Ureter (tissue), 1 donor: ENCODE measurements around the gene RBMS1. TPM values are rescaled to one million over a fixed set of nuclear protein-coding genes. Genes with fewer than 3 reads are reported as not detected.

Experiments used
- DNase-seq: peaks from one replicate; pipeline ENCODE4 v3.0.0-alpha.2; 2020; ENCODE audit warnings: low spot score
- total RNA-seq: library from RNA; stranded (reverse); gene quantifications from one replicate; pipeline ENCODE4 v1.2.4, GENCODE V29; 2023
- donor health status: DM: yes; HTN: yes; CAD: no.

The RBMS1 gene
- total RNA-seq, 1 donor from 2014 or later = 137 TPM

DNA sequence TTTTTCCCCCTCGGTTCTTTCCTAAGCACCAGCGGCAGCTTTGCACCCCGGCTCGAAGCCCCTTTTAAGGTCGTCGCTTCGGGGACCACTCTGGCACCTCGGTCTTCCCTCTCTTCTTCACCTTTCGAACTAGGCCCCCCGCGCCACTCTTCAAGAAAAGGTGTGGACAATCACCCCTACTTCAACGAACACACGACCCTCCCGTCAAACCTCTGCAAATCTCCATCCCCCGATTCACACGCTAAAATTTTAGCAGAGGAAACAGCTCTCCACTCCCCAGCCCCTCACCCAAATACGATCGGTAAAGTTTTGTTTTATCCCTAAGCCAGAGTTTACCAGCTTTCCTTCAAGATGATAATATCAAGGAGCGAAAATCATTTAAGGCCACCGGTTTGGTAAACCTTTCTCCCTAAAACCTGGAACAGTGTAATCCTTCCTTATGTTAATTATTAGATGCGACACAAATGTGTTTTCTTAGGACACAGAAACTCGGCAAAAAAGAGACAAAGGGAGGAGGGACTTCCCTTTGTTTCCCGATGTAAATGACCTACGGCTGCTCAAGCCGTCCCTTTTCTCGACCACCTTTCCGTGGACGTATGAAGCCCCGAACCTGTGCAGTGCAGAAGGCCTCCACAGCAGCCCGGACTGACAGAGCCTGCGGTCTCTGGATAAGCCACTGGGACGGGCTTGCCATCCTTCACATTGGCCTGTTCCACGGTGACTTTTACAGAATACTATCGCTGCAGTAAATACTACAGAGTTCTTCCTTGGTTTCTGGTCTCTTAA is 85.2 kb downstream of the RBMS1 start:
- DNase-seq = peak; percentile 49

GRCh38 chr2:160407393-160408172 is 86.0 kb downstream of the RBMS1 start:
- DNase-seq = peak; percentile 51

DNA sequence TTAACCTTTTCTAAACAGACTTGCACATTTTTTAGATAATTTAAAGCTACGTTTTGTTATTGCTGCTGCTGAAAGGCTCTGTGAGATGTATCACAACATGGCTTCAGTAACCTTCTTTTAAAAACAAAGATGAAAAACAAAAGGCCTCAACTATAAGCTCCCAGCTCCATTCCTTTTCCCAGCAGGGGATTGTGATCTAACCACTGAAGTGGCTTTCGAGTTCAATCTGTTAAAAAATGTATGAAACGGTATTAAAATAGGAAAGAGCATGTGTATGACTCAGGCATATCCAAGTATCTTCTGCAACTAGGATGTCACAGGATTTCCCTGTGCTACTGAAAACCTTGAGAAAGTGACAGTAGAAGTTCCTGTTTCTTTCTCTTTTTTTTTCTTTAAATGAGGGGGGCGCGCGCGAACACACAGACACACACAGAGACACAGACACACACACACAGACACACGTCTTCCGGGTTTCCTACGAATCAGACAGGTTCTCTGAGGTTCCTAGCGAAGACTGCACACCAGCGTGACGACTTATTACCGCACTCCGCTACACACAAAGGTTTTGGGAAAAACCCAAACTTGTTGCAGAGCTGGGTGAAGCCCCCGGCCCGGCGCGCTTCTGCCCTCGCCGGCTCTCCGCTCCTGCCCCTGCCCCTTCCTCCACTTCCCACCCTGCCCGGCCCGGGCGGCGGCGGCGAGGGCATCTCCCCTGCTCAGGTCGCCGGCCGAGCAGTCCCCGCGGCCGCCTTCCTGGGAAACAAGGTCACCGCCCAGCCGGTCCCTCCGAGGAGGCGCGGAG is 86.8 kb downstream of the RBMS1 start:
- peak; percentile 60 for DNase-seq

GRCh38 chr2:160405077-160405867 is 88.3 kb downstream of the RBMS1 start:
- no peak for DNase-seq

DNA sequence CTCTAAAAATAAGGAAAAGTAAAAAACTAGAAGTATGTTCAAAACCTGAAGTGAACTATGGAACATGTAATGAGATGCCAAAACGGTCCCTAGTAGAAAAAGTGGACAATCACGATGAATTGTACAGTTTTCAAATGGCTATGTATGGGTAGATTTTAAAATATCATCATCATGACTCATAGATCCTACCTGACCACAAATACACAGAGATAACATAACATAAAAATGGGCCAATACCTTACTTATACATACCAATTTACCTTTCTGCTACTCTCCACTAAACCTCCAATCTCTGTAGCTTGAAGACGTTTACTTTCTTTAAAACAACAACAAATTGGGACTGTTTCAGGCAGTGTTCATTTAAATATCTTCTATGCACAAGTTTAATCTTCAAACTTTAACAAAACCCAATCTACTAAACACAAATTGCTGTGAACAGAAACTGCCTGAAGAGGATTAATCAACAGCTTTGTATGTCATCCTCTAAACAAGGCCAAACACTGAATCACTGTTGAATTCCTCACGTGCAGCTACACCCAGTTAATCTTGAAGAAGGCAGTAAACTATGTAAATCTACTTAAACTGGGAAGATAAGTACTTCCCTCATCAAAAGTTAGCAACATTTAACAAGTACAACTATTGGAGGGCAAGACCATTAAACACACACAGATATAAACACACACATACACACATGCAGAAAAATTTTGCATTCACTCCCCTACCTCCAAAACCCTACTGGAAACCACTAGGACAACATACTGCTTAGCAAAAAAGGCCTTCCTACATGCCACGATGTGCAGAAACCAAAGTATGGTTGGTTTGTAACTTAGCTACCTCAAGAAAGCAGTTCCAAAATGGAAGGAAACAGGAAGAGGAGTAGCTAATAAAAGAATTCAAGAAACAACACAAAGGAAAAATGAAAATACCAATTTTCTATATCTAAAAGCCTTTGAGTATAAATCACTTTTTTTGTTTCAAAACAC is 90.3 kb downstream of the RBMS1 start:
- DNase-seq = no peak

GRCh38 chr2:160402501-160402900 is 91.1 kb downstream of the RBMS1 start:
- DNase-seq = no peak

- DNase-seq = no peak
Measured at GRCh38 chr2:160401895-160402294, 91.7 kb downstream of the RBMS1 start.

- DNase-seq = no peak
Measured at GRCh38 chr2:160399880-160400279, 93.7 kb downstream of the RBMS1 start.

GRCh38 chr2:160397530-160397865 is 96.1 kb downstream of the RBMS1 start:
- DNase-seq = no peak

- DNase-seq = no peak
Measured at GRCh38 chr2:160394153-160394552, 99.5 kb downstream of the RBMS1 start.

DNA sequence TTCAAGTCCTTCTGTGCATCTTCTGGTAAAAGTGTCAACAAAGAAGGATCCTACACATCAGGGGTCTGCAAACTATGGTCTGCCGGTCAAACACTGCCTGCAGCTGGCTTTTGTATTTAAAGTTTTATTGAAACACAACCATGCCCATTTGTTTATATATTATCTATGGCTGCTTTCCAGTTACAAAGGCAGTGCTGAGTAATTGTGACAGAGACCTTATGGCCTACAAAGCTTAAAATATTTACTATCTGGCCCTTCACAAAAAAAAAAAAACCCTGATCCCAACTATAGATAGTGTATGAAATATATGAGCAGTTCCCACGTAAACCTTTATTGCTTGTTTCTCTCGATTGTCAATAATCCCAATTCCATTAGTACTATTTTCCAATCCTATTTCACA is 101.4 kb downstream of the RBMS1 start:
- DNase-seq = no peak

DNA sequence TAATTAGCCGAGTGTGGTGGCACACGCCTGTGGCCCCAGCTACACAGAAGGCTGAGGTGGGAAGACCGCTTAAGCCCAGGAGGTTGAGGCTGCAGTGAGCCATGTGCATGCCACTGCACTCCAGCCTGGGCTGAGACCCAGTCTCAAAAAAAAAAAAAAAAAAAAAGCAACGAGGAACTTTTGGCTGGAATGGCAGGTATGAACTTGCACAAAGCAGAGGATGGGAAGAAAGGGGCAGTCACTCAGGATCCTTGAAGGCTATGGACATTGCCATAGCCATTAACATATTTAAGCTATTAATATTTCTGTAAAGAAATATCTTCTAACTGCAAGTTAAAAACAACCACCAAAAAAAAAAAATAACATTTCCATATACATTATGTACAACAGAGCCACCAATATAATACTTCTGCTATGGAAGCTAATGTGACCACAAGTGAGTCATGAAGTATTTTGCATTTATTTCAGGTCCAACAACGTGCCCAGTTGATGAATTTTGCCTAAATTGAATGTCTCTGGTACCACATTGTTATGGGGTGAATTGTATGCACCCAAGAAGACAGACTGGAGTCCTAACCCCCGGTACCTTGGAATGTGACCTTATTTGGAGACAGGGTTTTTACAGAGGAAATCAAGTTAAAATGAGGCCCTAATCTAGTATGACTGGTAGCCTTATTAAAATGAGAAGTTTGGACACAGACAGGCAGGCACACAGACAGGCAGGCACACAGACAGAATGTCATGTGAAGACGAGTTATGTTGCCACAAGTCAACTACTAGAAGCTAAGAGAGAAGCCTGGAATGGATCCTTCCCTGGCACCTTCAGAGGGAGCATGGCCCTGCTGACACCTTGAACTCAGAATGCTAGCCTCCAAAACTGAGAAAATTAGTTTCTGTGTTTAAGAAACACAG is 102.8 kb downstream of the RBMS1 start:
- no peak for DNase-seq

- no peak for DNase-seq
Measured at GRCh38 chr2:160389875-160390274, 103.7 kb downstream of the RBMS1 start.

- no peak for DNase-seq
Measured at GRCh38 chr2:160388464-160389263, 104.9 kb downstream of the RBMS1 start.

GRCh38 chr2:160387558-160388262 is 105.9 kb downstream of the RBMS1 start:
- no peak for DNase-seq

DNA sequence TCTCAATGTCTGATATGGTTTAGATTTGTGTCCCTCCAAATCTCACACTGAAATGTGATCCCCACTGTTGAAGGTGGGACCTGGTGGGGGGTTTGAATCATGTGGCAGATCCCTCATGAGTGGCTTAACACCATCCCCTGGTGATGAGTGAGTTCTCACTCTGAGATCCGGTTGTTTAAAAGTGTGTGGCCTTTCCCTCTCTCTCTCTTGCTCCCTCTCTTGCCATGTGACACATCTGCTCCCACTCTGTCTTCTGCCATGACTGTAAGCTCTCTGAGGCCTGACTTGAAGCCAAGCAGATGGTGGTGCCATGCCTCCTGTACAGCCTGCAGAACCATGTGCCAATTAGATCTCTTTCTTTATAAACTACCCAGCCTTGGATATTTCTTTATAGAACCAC is 108.8 kb downstream of the RBMS1 start:
- no peak for DNase-seq

- DNase-seq = no peak
Measured at GRCh38 chr2:160381425-160381951, 112.1 kb downstream of the RBMS1 start.

DNA sequence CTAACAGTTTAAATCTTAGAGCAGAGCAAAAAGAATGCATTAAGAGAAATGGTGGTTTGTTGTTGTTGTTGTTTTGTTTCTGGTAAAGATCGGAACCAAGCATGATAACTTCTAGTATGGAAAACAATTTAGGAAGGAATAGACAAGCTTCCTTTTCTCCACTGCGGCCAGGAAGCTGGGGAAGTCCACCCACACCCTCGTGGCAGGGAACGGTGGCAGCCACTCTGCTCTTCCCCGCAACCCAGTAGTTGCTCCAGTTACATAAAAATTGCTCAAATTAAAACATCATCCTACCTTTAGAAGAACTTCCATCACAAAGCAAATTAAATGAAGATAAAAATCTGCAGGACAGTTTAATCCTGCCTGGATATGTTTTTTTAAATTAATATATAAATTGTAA is 113.0 kb downstream of the RBMS1 start:
- DNase-seq = no peak
